HG03108 (cell line): ENCODE measurements around the gene KAT6B.

Experiments used
- ATAC-seq: cut with Tn5 transposase; IDR thresholded peaks from one replicate; pipeline ENCODE4 v1.9.1; 2021; ENCODE audit warnings: moderate library complexity; ENCODE audit not compliant: unreplicated experiment

The KAT6B gene

GRCh38 chr10:75007646-75008045 is 181.2 kb downstream of the KAT6B start:
- no peak for ATAC-seq

DNA sequence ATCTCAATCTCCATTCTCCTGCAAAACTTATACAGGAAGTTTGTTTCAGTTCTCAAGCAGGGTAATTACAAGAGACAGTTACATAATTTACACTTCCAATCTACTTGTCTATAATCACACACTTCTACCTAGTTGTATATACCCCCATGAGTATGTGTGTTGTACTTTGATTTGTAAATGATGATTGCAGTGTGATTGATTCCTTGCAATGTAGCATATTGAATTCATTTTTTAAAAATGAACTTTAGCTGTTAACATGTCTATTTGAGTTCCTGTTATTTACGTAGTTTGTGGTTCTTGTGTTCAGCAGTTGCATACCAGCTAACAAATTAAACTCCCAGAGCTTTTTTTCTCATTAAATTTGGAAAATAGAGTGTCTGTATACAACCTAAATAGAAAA is 182.6 kb downstream of the KAT6B start:
- no peak for ATAC-seq

GRCh38 chr10:75009426-75009825 is 183.0 kb downstream of the KAT6B start:
- no peak for ATAC-seq

GRCh38 chr10:75010373-75010772 is 184.0 kb downstream of the KAT6B start:
- ATAC-seq: no peak

- ATAC-seq: no peak
Measured at GRCh38 chr10:75011221-75011620, 184.8 kb downstream of the KAT6B start.

DNA sequence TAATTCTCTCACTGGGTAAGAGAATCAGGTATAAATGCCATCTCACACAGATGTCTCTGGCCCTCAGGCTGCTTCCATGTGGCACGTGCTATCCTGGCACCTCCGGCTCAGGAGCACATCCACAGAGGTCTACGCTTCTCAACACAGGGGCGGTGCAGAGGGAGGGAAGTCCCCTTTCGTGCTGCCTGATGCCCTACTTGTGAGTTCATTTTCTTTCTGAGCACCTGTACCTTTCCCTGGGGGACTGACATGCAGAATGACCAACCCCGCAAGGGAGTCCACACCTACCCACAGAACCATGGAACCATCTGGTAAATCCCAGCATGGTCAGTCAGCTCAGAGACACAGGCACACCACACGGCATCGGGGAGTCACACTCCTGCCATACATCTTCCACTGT is 186.1 kb downstream of the KAT6B start:
- no peak for ATAC-seq

GRCh38 chr10:75013007-75013406 is 186.6 kb downstream of the KAT6B start:
- ATAC-seq: no peak

- no peak for ATAC-seq
Measured at GRCh38 chr10:75013522-75013921, 187.1 kb downstream of the KAT6B start.

DNA sequence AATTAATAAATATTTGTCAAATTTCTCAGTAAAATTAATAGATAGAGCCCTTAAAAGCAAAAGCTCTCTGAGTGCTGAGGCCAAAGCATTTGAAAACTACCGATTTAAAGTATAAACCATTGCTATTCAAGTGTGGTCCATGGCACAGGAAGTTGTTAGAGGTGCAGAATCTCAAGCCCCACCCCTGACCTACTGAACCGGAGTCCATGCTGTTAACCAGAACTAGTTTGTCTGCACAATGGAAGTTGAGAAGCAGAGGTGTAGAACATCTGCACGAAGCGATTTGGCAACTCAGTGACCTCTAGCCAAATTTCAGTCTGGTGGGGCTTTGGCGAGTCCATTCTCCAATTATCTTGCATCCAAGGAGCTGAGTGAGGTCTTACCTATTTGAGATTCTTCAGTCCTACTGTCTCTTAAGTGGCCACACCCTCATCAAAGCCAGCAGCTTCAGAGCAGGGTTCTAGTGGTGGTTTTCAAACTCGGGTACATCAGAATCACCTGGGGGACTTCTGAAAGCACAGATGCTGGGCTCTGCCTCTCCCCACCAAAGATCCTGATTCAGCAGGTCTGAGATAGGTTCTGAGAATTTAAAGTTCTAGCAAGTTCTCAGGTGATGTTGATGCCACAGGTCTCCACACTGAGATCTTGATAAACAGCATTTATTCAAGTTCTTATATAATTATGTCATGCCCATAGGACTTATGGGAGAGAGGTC is 188.3 kb downstream of the KAT6B start:
- no peak for ATAC-seq

- no peak for ATAC-seq
Measured at GRCh38 chr10:75015442-75015841, 189.0 kb downstream of the KAT6B start.

DNA sequence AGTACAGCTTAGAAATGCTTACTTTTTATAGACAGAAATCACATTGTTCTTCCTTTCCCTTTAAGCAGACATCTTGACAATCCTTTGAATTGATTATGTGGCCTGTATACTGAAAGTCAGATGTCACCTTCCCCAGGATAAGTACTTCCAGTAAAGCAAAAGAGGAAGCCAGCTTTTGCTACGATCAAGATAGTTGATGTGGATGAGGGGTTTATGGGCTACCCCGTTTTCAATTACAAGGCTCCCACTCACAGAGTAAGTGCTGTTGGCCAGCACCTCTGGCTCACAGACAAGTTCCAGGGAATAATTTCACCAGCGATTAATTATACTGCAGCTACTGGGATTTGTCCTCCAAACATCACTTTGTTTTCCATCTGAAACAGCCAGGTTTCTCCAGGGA is 189.9 kb downstream of the KAT6B start:
- no peak for ATAC-seq

- no peak for ATAC-seq
Measured at GRCh38 chr10:75018251-75018650, 191.9 kb downstream of the KAT6B start.

DNA sequence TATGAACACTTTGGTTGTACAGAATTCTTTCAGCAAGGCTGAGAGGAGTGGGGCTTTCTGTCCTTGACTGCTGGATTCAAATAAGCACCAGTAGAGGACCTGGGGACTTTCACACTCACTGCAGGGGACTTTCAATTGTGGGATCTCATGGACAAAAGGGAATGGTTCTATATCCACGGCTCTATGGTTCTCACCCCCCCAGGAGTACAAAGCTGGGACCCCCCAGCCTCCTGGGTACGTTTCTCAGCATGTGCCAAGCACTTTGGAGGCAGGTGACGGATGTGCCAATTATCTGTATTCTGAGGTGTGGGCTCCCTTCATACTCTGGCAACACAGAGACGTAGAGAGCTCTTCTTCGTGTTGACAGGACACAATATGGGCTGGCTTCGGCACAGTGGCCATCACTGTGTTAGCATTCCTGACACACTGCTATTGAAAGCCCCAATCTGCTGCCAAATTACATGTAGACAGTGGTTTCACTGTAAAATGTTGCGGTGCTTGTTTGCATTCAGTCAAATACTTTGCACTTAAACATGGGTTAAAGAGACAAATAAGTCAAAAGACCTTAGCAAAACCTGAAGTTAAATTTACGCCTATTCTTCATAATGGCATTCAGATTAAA is 192.4 kb downstream of the KAT6B start:
- no peak for ATAC-seq

GRCh38 chr10:75019370-75019769 is 193.0 kb downstream of the KAT6B start:
- ATAC-seq: no peak

GRCh38 chr10:75020168-75020567 is 193.8 kb downstream of the KAT6B start:
- no peak for ATAC-seq

- no peak for ATAC-seq
Measured at GRCh38 chr10:75021379-75022249, 195.2 kb downstream of the KAT6B start.

DNA sequence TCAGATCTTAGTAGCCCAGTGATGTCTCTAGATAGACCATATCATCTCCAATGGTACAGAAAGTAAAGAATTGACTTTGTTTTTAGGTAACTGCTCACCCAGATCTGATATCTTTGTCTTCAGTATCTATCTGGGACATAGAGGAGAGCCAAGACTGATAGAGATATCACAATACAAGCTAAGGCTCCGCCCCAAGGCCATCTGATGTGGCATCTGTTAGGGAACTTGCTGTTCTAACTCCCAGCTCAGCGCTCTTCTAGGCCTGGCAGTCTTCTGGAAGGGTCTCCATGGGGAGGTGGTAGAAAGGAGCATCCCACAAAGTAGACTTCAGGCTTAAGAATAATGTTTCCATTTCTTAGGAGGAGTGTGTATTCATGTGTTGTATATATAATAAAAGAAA is 196.7 kb downstream of the KAT6B start:
- no peak for ATAC-seq

GRCh38 chr10:75024971-75025523 is 198.6 kb downstream of the KAT6B start:
- no peak for ATAC-seq

GRCh38 chr10:75028049-75028448 is 201.6 kb downstream of the KAT6B start:
- no peak for ATAC-seq

DNA sequence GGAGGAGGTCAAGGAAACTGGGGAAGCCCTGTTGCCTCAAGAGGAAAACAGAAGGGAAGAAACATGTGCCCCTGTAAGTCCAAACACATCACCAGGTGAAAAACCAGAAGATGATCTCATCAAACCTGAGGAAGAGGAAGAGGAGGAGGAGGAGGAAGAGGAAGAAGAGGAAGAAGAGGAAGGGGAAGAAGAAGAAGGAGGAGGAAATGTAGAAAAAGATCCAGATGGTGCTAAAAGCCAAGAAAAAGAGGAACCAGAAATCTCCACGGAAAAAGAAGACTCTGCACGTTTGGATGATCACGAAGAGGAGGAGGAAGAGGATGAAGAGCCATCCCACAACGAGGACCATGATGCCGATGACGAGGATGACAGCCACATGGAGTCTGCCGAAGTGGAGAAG is 202.3 kb downstream of the KAT6B start:
- no peak for ATAC-seq

GRCh38 chr10:75029420-75029819 is 203.0 kb downstream of the KAT6B start:
- ATAC-seq: no peak

DNA sequence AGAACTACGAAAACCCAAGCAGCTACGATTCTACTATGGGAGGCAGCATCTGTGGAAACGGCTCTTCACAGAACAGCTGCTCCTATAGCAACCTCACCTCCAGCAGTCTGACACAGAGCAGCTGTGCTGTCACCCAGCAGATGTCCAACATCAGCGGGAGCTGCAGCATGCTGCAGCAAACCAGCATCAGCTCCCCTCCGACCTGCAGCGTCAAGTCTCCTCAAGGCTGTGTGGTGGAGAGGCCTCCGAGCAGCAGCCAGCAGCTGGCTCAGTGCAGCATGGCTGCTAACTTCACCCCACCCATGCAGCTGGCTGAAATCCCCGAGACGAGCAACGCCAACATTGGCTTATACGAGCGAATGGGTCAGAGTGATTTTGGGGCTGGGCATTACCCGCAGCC is 203.5 kb downstream of the KAT6B start:
- no peak for ATAC-seq
